Neural cell (in vitro differentiated cells): ENCODE data around the gene SKI. TPM values are rescaled to one million over a fixed set of nuclear protein-coding genes. Genes with fewer than 3 reads are reported as not detected.

Experiments
- H2AFZ ChIP-seq: fragments of 200-600, 300-800 bp; sonication (generic), shearing (Covaris generic); 2 replicates; pipeline ENCODE4 v1.6.0; 2014; ENCODE audit warnings: low read depth, mild to moderate bottlenecking, antibody characterized with exemption, low read length, moderate library complexity
- H3F3A ChIP-seq: fragments of 200-600 bp; shearing (Covaris generic); 2 replicates; pipeline ENCODE4 v1.6.1; 2016; ENCODE audit warnings: mild to moderate bottlenecking, moderate library complexity, mixed read lengths, antibody characterized with exemption, low read length; ENCODE audit not compliant: insufficient read depth, poor library complexity, severe bottlenecking
- H3K27ac ChIP-seq: fragments of 200-600, 300-800 bp; sonication (generic), shearing (Covaris generic); 2 replicates; pipeline ENCODE4 v1.5.1; 2014; ENCODE audit warnings: mild to moderate bottlenecking, low read length, moderate library complexity
- H3K27me3 ChIP-seq: fragments of 300-800, 200-600 bp; sonication (generic), shearing (Covaris generic); 2 replicates; pipeline ENCODE4 v1.6.0; 2014; ENCODE audit warnings: mild to moderate bottlenecking, low read depth, low read length, moderate library complexity; ENCODE audit not compliant: insufficient read depth
- H3K36me3 ChIP-seq: fragments of 300-800, 200-600 bp; sonication (generic), shearing (Covaris generic); 2 replicates; pipeline ENCODE4 v1.5.1; 2014; ENCODE audit warnings: mild to moderate bottlenecking, antibody characterized with exemption, low read length, moderate library complexity; ENCODE audit not compliant: insufficient read depth
- H3K4me2 ChIP-seq: fragments of 300-800, 200-600 bp; sonication (generic), shearing (Covaris generic); 2 replicates; pipeline ENCODE4 v1.6.0; 2014; ENCODE audit warnings: mild to moderate bottlenecking, low read length
- H3K4me3 ChIP-seq: fragments of 300-800, 200-600 bp; sonication (generic), shearing (Covaris generic); 2 replicates; pipeline ENCODE4 v1.5.1; 2014; ENCODE audit warnings: mild to moderate bottlenecking, low read length, moderate library complexity
- H3K79me2 ChIP-seq: fragments of 200-600 bp; shearing (Covaris generic); replicated peaks from 2 replicates; pipeline ENCODE4 v1.6.0; 2014; ENCODE audit warnings: mild to moderate bottlenecking, low read length, moderate library complexity; ENCODE audit not compliant: insufficient read depth
- H3K9ac ChIP-seq: fragments of 300-800, 200-600 bp; sonication (generic), shearing (Covaris generic); 2 replicates; pipeline ENCODE4 v1.6.1; 2016; ENCODE audit warnings: mild to moderate bottlenecking, low read length, mixed read lengths
- H3K9me2 ChIP-seq: fragments of 200-600 bp; shearing (Covaris generic); 2 replicates; pipeline ENCODE4 v1.6.1; 2016; ENCODE audit warnings: mild to moderate bottlenecking, low read length, mixed read lengths; ENCODE audit not compliant: insufficient read depth
- H3K9me3 ChIP-seq: fragments of 200-600, 300-800 bp; sonication (generic), shearing (Covaris generic); 2 replicates; pipeline ENCODE4 v1.6.1; 2016; ENCODE audit warnings: mild to moderate bottlenecking, mixed run types, low read length, moderate library complexity, mixed read lengths
- H4K20me1 ChIP-seq: fragments of 200-600 bp; shearing (Covaris generic); 2 replicates; pipeline ENCODE4 v1.6.1; 2016; ENCODE audit warnings: mild to moderate bottlenecking, mixed run types; ENCODE audit not compliant: insufficient read depth
- EP300 ChIP-seq: fragments of 450-650 bp; conservative IDR thresholded peaks from 2 replicates; pipeline ENCODE4 v1.6.1; 2014; ENCODE audit warnings: antibody characterized with exemption, mild to moderate bottlenecking, moderate library complexity; ENCODE audit not compliant: poor library complexity, severe bottlenecking
- EZH2 ChIP-seq: fragments of 200-600, 300-800 bp; shearing (Covaris generic), sonication (generic); IDR thresholded peaks from 2 replicates; pipeline ENCODE4 v1.6.1; 2014; ENCODE audit warnings: antibody characterized with exemption, low read length, borderline replicate concordance, mild to moderate bottlenecking; ENCODE audit not compliant: insufficient read depth, poor library complexity, severe bottlenecking
- MXI1 ChIP-seq: fragments of 450-650 bp; conservative IDR thresholded peaks from 2 replicates; pipeline ENCODE4 v1.6.1; 2014; ENCODE audit warnings: antibody characterized with exemption, mild to moderate bottlenecking; ENCODE audit not compliant: poor library complexity, severe bottlenecking
- RAD21 ChIP-seq: fragments of 450-650 bp; conservative IDR thresholded peaks from 2 replicates; pipeline ENCODE4 v1.6.1; 2014; ENCODE audit warnings: antibody characterized with exemption, mild to moderate bottlenecking, moderate library complexity
- SMC3 ChIP-seq: fragments of 450-650 bp; conservative IDR thresholded peaks from 2 replicates; pipeline ENCODE4 v1.6.1; 2014; ENCODE audit warnings: antibody characterized with exemption, mild to moderate bottlenecking, moderate library complexity; ENCODE audit not compliant: poor library complexity
- TAF1 ChIP-seq: IDR thresholded peaks from 2 replicates; pipeline ENCODE4 v1.6.1; 2012; ENCODE audit warnings: low read depth
- polyA plus RNA-seq: library from polyadenylated mRNA; depleted of rRNA; stranded (reverse); fragments of >200 nt; gene quantifications from 2 replicates; pipeline ENCODE4 v1.2.3, GENCODE V29; 2014
- TF ChIP-seq, protein P1 (sequence below): fragments of 450-650 bp; IDR thresholded peaks from 2 replicates; pipeline ENCODE4 v1.5.1; 2014; ENCODE audit warnings: antibody characterized with exemption, mild to moderate bottlenecking, moderate library complexity; ENCODE audit not compliant: poor library complexity, severe bottlenecking
- TF ChIP-seq, protein P2 (sequence below): IDR thresholded peaks from 2 replicates; pipeline ENCODE4 v1.6.1; 2012; ENCODE audit warnings: borderline replicate concordance

The SKI gene
- polyA plus RNA-seq, 1 donor from 2014 or later, result 4.1 TPM

DNA sequence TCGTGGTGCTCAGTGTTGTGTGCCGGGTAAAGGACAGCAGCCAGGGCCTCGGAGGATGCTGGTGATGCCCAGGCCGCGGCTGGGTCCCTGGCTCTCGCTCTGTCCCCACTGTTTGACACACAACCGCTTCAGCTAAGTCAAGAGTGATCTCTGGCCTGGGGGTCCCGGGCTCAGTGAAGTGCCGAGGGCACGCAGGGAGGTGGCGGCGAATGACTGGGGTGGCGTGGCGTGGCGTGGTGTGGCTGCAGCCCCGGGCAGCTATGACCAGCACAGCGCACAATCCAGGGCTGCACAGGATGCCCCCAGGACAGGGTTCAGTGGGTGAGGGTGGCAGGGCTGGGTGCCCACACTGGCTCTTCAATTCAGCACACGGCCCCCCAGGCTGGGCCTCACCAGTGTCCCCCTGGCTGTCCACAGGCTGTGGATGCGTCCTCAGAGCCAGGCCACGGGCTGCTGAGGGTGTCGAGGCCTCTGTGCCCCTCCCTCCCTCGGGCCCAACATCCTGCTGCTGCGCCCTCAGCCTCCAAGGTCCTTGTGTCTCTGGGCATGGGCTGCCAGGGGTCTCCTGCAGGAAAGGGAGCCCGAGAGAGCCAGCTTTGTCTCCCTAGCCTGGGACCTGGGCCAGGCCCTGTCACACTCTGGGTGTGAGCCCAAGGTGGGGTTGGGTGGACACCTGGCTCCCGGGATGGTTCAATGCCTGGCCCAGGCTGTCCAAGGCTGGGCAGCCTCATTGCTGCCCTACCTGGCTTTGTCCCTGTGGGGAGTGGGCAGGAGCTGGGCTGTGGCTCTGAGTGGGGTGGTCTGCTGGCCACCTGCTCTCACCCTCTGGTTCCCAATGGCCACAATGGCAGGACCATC is 12.0 kb upstream of the SKI start:
- TF ChIP-seq, protein P1, sequence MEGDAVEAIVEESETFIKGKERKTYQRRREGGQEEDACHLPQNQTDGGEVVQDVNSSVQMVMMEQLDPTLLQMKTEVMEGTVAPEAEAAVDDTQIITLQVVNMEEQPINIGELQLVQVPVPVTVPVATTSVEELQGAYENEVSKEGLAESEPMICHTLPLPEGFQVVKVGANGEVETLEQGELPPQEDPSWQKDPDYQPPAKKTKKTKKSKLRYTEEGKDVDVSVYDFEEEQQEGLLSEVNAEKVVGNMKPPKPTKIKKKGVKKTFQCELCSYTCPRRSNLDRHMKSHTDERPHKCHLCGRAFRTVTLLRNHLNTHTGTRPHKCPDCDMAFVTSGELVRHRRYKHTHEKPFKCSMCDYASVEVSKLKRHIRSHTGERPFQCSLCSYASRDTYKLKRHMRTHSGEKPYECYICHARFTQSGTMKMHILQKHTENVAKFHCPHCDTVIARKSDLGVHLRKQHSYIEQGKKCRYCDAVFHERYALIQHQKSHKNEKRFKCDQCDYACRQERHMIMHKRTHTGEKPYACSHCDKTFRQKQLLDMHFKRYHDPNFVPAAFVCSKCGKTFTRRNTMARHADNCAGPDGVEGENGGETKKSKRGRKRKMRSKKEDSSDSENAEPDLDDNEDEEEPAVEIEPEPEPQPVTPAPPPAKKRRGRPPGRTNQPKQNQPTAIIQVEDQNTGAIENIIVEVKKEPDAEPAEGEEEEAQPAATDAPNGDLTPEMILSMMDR, result no peak
- TF ChIP-seq EZH2 (no peak), RAD21 (no peak), MXI1 (no peak)
- Histone ChIP-seq H3F3A (no peaks in the 10 kb centered on the region), H3K4me2 (no peak overlapping the region), H3K79me2 (no peaks in the 10 kb centered on the region), H3K9me2 (no peaks in the 10 kb centered on the region), H3K27ac (no peak overlapping the region), H4K20me1 (no peaks in the 10 kb centered on the region), H3K4me3 (no peak overlapping the region), H3K9ac (no peak overlapping the region), H3K27me3 (no peaks in the 10 kb centered on the region), H3K36me3 (no peaks in the 10 kb centered on the region), H2AFZ (no peak overlapping the region), H3K9me3 (no peaks in the 10 kb centered on the region)

DNA sequence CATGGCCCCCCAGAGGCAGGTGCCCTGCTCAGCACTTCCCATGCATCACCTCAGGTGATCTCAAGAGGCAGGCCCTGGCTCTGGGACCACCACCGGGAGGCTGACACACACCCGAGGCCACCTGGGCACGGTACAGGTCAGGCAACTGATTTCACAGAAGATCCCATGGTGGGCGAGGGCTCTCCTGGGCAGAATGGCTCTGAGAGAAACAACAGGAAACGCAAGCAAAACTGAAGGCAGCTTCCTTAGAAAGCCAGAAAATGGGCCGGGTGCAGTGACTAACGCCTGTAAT is 11.4 kb upstream of the SKI start:
- no peak overlapping the region for H2AFZ ChIP-seq
- no peaks in the 10 kb centered on the region for H3K36me3 ChIP-seq
- H3K4me3 ChIP-seq, result no peak overlapping the region
- no peaks in the 10 kb centered on the region for H3K79me2 ChIP-seq
- H4K20me1 ChIP-seq, result no peaks in the 10 kb centered on the region
- no peaks in the 10 kb centered on the region for H3F3A ChIP-seq
- H3K27ac ChIP-seq, result no peak overlapping the region
- H3K9me3 ChIP-seq, result no peaks in the 10 kb centered on the region
- H3K27me3 ChIP-seq, result no peaks in the 10 kb centered on the region
- H3K9ac ChIP-seq, result no peak overlapping the region
- no peak overlapping the region for H3K4me2 ChIP-seq
- H3K9me2 ChIP-seq, result no peaks in the 10 kb centered on the region
- TF ChIP-seq, protein P2, sequence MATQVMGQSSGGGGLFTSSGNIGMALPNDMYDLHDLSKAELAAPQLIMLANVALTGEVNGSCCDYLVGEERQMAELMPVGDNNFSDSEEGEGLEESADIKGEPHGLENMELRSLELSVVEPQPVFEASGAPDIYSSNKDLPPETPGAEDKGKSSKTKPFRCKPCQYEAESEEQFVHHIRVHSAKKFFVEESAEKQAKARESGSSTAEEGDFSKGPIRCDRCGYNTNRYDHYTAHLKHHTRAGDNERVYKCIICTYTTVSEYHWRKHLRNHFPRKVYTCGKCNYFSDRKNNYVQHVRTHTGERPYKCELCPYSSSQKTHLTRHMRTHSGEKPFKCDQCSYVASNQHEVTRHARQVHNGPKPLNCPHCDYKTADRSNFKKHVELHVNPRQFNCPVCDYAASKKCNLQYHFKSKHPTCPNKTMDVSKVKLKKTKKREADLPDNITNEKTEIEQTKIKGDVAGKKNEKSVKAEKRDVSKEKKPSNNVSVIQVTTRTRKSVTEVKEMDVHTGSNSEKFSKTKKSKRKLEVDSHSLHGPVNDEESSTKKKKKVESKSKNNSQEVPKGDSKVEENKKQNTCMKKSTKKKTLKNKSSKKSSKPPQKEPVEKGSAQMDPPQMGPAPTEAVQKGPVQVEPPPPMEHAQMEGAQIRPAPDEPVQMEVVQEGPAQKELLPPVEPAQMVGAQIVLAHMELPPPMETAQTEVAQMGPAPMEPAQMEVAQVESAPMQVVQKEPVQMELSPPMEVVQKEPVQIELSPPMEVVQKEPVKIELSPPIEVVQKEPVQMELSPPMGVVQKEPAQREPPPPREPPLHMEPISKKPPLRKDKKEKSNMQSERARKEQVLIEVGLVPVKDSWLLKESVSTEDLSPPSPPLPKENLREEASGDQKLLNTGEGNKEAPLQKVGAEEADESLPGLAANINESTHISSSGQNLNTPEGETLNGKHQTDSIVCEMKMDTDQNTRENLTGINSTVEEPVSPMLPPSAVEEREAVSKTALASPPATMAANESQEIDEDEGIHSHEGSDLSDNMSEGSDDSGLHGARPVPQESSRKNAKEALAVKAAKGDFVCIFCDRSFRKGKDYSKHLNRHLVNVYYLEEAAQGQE, result no peak
- TF ChIP-seq RAD21, result no peak
- no peak for TF ChIP-seq EP300
- TF ChIP-seq TAF1, result no peak
- no peak for TF ChIP-seq SMC3
- no peak for TF ChIP-seq EZH2

DNA sequence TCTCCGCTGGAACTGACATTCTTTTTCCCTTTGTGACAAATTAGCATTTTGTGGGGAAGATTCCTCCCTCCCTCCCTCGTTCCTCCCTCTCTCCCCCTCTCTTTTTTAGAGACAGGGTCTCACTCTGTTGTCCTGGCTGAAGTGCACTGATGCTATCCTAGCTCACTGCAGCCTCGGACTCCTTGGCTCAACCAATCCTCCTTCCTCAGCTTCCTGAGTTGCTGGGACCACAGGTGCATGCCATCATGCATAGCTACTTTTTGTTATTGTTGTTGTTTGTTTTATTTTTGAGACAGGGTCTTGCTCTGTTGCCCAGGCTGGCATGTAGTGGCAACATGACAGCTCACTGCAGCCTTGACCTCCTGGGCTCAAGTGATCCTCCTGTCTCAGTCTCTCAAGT is 6.8 kb upstream of the SKI start:
- Histone ChIP-seq H3K27me3 (no peaks in the 10 kb centered on the region), H3K4me3 (no peak overlapping the region), H3K9me3 (no peaks in the 10 kb centered on the region), H3K9me2 (no peaks in the 10 kb centered on the region), H4K20me1 (no peaks in the 10 kb centered on the region), H3K27ac (no peak overlapping the region), H3K9ac (no peak overlapping the region), H2AFZ (no peak overlapping the region), H3K36me3 (no peaks in the 10 kb centered on the region), H3F3A (no peaks in the 10 kb centered on the region), H3K4me2 (no peak overlapping the region), H3K79me2 (no peaks in the 10 kb centered on the region)
- TF ChIP-seq TAF1, result no peak
